22Rv1 (cell line): ENCODE measurements around the gene SLC25A10.

ENCODE experiments used
- H3K27ac ChIP-seq: fragments of 450-650 bp; 2 replicates; pipeline ENCODE4 v1.5.1; 2017
- ZFX ChIP-seq: fragments of 450-650 bp; IDR thresholded peaks from 2 replicates; pipeline ENCODE4 v1.6.1; 2017; ENCODE audit warnings: antibody characterized with exemption, borderline replicate concordance
- TF ChIP-seq, protein P1 (sequence below): fragments of 450-650 bp; IDR thresholded peaks from 2 replicates; pipeline ENCODE4 v1.5.1; 2017; ENCODE audit warnings: mild to moderate bottlenecking

SLC25A10 gene

DNA sequence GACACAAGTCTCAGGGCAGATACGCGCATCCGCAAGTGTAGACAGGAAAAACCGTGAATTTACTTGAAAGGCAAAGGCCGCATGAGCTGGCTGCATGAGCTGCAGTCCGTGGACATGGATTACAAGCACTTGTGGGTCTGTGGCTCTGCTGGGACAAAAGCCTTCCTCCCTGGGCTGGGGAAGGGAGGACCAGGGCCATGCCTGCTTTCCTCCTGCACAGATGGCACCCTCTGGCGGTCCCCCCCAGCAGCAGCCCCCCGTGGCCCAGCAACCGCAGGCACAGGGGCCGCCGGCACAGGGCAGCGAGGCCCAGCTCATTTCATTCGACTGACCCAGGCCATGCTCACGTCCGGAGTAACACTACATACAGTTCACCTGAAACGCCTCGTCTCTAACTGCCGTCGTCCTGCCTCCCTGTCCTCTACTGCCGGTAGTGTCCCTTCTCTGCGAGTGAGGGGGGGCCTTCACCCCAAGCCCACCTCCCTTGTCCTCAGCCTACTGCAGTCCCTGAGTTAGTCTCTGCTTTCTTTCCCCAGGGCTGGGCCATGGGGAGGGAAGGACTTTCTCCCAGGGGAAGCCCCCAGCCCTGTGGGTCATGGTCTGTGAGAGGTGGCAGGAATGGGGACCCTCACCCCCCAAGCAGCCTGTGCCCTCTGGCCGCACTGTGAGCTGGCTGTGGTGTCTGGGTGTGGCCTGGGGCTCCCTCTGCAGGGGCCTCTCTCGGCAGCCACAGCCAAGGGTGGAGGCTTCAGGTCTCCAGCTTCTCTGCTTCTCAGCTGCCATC is 10.6 kb upstream of the SLC25A10 start:
- peak overlapping the region; percentile 90 for H3K27ac ChIP-seq

DNA sequence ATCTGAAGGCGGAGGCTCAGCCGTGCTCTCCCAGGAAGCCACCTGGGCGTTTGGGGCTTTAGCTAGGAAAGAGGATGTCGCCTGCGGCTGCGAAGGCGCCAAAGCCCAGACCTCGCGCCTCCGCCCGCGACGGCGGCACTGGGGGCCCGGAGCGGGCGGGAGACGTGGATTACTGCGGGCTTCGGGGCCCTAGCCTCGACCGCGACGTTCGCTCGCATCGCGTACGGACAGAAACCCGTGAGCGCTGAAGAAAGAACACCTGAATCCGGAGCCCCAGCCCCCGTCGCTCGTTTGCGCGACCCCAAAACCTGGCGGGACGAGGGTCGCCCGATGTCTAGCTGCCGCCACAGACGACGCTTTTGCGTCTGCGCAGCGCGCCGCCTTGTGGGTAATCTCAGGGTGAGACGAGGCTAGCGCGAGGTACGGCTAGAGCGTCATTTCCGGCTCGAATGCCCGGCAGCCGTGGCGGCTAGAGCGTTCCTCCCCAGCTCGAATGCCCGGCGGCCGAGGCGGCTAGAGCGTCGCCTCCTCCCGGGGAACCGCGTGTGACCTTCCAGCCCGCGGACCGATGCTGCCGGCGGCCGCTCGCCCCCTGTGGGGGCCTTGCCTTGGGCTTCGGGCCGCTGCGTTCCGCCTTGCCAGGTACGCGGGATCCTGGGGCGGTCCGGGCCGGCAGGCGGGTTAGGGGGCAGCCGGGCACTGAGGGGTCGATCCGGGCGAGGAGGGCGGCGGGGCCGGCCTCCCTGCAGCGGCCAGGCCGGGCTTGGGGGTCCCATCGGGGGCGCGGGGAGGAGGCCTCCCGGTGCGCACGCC is 8.9 kb upstream of the SLC25A10 start, which contains the start of gene MRPL12:
Gene MRPL12, plus strand, starts transcription at position 434 of the 813 bp plus-strand sequence. Its CDS starts 135 bp downstream, at position 569.
- no peak for TF ChIP-seq ZFX
- TF ChIP-seq, protein P1, sequence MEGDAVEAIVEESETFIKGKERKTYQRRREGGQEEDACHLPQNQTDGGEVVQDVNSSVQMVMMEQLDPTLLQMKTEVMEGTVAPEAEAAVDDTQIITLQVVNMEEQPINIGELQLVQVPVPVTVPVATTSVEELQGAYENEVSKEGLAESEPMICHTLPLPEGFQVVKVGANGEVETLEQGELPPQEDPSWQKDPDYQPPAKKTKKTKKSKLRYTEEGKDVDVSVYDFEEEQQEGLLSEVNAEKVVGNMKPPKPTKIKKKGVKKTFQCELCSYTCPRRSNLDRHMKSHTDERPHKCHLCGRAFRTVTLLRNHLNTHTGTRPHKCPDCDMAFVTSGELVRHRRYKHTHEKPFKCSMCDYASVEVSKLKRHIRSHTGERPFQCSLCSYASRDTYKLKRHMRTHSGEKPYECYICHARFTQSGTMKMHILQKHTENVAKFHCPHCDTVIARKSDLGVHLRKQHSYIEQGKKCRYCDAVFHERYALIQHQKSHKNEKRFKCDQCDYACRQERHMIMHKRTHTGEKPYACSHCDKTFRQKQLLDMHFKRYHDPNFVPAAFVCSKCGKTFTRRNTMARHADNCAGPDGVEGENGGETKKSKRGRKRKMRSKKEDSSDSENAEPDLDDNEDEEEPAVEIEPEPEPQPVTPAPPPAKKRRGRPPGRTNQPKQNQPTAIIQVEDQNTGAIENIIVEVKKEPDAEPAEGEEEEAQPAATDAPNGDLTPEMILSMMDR, result peak; percentile 16
- H3K27ac ChIP-seq, result peak within 1 kb of the TSS; percentile 90

More for the DNA sequence above, 10.6 kb upstream of the SLC25A10 start:
- no peak for TF ChIP-seq ZFX
- TF ChIP-seq, protein P1, result no peak

DNA sequence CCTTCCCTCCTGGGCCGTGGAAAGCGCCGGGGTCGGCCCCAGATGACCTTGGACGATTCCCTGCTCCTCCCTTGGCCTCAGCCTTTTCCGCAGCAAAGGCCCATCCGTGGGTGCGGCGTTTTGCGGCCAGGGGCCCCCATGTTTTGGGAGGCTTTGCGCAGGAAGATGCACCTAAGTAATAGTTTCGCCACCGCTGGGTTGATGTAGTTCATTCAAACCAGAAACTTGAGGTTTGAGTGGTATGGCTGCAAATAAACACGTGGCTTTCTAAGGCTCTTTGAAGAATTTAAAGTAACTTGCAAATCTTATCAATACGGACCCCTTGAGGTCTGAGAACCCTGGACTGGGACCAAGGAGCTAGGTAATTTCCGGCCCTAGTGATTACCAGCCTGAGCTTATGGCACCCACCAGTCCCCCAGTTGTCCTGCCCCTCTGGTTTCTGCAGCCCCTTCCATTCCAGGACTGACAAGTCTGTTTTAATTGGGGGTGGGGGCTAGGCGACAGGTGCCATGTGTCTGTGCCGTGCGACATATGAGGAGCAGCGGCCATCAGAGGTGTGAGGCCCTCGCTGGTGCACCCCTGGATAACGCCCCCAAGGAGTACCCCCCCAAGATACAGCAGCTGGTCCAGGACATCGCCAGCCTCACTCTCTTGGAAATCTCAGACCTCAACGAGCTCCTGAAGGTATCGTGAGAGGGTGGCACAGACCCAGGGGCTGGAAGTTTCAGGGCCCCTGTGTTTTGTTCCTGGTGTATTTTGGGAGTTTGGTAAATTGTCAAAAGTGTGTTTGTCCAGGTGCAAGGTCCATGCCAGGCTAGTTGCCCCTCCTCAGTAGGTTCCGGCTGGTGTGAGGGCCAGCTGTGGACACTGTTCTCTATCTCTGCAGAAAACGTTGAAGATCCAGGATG is 8.1 kb upstream of the SLC25A10 start:
- TF ChIP-seq ZFX, result no peak
- TF ChIP-seq, protein P1, result no peak
- H3K27ac ChIP-seq, result peak overlapping the region; percentile 90

DNA sequence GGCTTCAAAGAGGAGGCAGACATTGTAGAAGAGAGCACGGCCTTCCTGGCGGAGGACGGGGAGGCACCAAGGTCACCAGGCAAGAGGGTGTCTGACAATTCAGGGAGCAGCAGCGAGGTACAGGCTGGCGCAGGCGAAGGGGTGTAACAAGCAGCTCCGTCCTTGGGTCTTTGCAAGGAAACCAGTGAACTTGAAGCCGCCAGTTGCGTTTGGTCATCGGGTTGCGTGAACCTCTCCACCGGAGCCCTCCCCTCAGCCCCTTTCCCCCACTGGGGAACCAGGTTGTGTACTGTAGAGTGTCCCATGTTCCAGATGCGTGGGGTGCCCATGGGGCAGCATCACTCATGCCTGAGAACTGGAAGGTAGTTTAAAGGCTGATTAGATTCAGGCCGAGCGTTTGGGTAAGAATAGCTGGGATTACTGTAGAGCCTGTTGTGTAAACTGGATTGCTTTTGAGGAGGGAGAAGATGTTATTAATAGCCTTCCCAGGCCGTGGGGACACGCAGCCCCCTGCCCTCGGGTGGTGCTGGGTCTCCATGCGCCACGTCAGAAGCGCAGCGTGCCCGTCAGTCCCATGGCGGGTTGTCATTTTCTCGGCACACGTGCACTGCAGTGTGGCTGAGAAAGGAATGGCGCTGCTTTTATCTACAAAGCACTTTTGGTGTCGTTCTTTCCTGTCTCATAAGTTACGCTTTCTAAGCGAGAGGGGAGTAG is 6.4 kb upstream of the SLC25A10 start:
- H3K27ac ChIP-seq, result no peak overlapping the region

DNA sequence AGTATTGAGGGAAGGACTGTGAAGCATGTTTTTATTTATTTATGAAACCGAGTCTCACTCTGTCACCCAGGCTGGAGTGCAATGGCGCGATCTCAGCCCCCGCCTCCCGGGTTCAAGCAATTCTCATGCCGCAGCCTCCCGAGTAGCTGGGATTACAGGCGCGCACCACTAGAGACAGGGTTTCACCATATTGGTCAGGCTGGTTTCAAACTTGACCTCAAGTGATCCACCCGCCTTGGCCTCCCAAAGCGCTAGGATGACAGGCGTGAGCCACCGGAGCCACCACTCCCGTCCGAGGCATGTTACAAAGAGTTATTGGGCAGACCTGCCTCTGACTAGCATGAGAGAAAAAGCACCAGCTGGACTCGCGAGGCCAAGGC is 5.9 kb upstream of the SLC25A10 start:
- H3K27ac ChIP-seq, result no peak overlapping the region
- TF ChIP-seq, protein P1, result no peak
- TF ChIP-seq ZFX, result no peak

More for the DNA sequence above, 6.4 kb upstream of the SLC25A10 start:
- TF ChIP-seq ZFX, result no peak
- TF ChIP-seq, protein P1, result no peak
